HepG2 (cell line): ENCODE measurements around the gene FABP1. TPM values are rescaled to one million over a fixed set of nuclear protein-coding genes. Genes with fewer than 3 reads are reported as not detected.

Source experiments
- DRAP1 ChIP-seq: IDR thresholded peaks from 2 replicates; pipeline ENCODE4 v1.6.1; 2016; ENCODE audit warnings: missing genetic modification reagents, missing compliant biosample characterization
- EZH2 ChIP-seq: conservative IDR thresholded peaks from 2 replicates; pipeline ENCODE4 v1.6.1; 2012; ENCODE audit warnings: mild to moderate bottlenecking, low read depth, low read length, moderate library complexity
- GABPB1 ChIP-seq: IDR thresholded peaks from 2 replicates; pipeline ENCODE4 v1.6.1; 2016; ENCODE audit warnings: mild to moderate bottlenecking, missing genetic modification reagents, moderate library complexity, missing compliant biosample characterization
- HMG20A ChIP-seq: IDR thresholded peaks from 2 replicates; pipeline ENCODE4 v1.6.1; 2016; ENCODE audit warnings: borderline replicate concordance
- HNF4A ChIP-seq: sonication (generic); formaldehyde crosslinking; IDR thresholded peaks from 2 replicates; pipeline ENCODE4 v1.4.0; 2020; ENCODE audit warnings: missing genetic modification reagents
- ISL2 ChIP-seq: sonication (generic); formaldehyde crosslinking; IDR thresholded peaks from 2 replicates; pipeline ENCODE4 v1.5.0; 2020; ENCODE audit warnings: missing genetic modification reagents
- MATR3 ChIP-seq: sonication (generic); formaldehyde crosslinking; IDR thresholded peaks from 2 replicates; pipeline ENCODE4 v1.4.0; 2020; ENCODE audit warnings: missing genetic modification reagents
- MYPOP ChIP-seq: sonication (generic); formaldehyde crosslinking; IDR thresholded peaks from 2 replicates; pipeline ENCODE4 v1.8.1; 2023; ENCODE audit warnings: mild to moderate bottlenecking, moderate library complexity, missing genetic modification reagents
- NR2F2 ChIP-seq: IDR thresholded peaks from 2 replicates; pipeline ENCODE4 v1.6.1; 2012; ENCODE audit warnings: low read depth, inconsistent platforms, borderline replicate concordance
- PATZ1 ChIP-seq: sonication (generic); formaldehyde crosslinking; IDR thresholded peaks from 2 replicates; pipeline ENCODE4 v1.4.0; 2020; ENCODE audit warnings: missing genetic modification reagents
- PAX8 ChIP-seq: sonication (generic); formaldehyde crosslinking; IDR thresholded peaks from 2 replicates; pipeline ENCODE4 v1.8.0; 2022; ENCODE audit warnings: mild to moderate bottlenecking, missing genetic modification reagents, borderline replicate concordance
- PBX2 ChIP-seq: IDR thresholded peaks from 2 replicates; pipeline ENCODE4 v1.6.1; 2016; ENCODE audit warnings: control low read depth
- SRSF1 ChIP-seq: fragments of 200-400 bp; formaldehyde crosslinking; optimal IDR thresholded peaks from 2 replicates; pipeline ENCODE3; 2017; ENCODE audit warnings: mild to moderate bottlenecking, low read depth, low read length, moderate library complexity
- TBX2 ChIP-seq: sonication (generic); formaldehyde crosslinking; IDR thresholded peaks from 2 replicates; pipeline ENCODE4 v1.5.0; 2020; ENCODE audit warnings: missing genetic modification reagents, mild to moderate bottlenecking, borderline replicate concordance
- TGIF2 ChIP-seq: IDR thresholded peaks from 2 replicates; pipeline ENCODE4 v1.6.1; 2016; ENCODE audit warnings: control low read depth, missing compliant biosample characterization
- THRA ChIP-seq: sonication (generic); formaldehyde crosslinking; IDR thresholded peaks from 2 replicates; pipeline ENCODE4 v1.4.0; 2020; ENCODE audit warnings: missing genetic modification reagents, borderline replicate concordance
- TRIM22 ChIP-seq: fragments of 450-650 bp; IDR thresholded peaks from 2 replicates; pipeline ENCODE4 v1.6.1; 2017
- ZNF331 ChIP-seq: sonication (generic); formaldehyde crosslinking; IDR thresholded peaks from 2 replicates; pipeline ENCODE4 v1.4.0; 2020; ENCODE audit warnings: missing genetic modification reagents
- ZNF629 ChIP-seq: sonication (generic); formaldehyde crosslinking; conservative IDR thresholded peaks from 2 replicates; pipeline ENCODE4 v1.5.0; 2020; ENCODE audit warnings: missing genetic modification reagents
- polyA plus RNA-seq, 8 experiments: library from polyadenylated mRNA; depleted of rRNA in 3 of 8; stranded (reverse) in 7 of 8; unstranded in 1 of 8; fragments of >200 nt; fragmentation: Illumina TruSeq in 4 of 8; extraction: Trizol in 4 of 8; gene quantifications; 2 replicates each; pipeline versions ENCODE4 v1.2.1 to v1.2.3, GENCODE V29; 2011 to 2016; ENCODE audit warnings: low read depth in 4 of 8, missing spikeins in 1 of 8, mixed read lengths in 1 of 8; ENCODE audit not compliant: insufficient read depth in 1 of 8
- total RNA-seq, 5 experiments: library from RNA; depleted of rRNA; stranded (reverse); fragments of >200 nt; fragmentation: Illumina TruSeq; extraction: Trizol; gene quantifications; 2 replicates each; pipeline ENCODE4 v1.2.3, GENCODE V29; 2016; ENCODE audit warnings: low read depth in 1 of 5
- TF ChIP-seq, protein P1 (sequence below): sonication (generic); formaldehyde crosslinking; IDR thresholded peaks from 2 replicates; pipeline ENCODE4 v1.9.0; 2021; ENCODE audit warnings: missing genetic modification reagents, mild to moderate bottlenecking, borderline replicate concordance
- TF ChIP-seq, protein P2 (sequence below): IDR thresholded peaks from 2 replicates; pipeline ENCODE4 v1.6.1; 2012; ENCODE audit warnings: low read depth, low read length, improper control_type of control experiment

Gene FABP1
- total and polyA plus RNA-seq, 2 of the 13 experiments (the other 11 are each of a cell fraction or from before 2014, with no cell fraction given) = 644 to 1,608 TPM

GRCh38 chr2:88136817-88137216, 9.0 kb upstream of the FABP1 start (continued):
- TF ChIP-seq MYPOP (CRISPR knock-in tag) (no peak), ZNF629 (CRISPR knock-in tag) (no peak), ZNF331 (CRISPR knock-in tag) (peak; percentile 91), SRSF1 (no peak), GABPB1 (CRISPR knock-in tag) (no peak), HNF4A (no peak), TRIM22 (no peak), PBX2 (no peak), DRAP1 (peak; percentile 61; the same call in 1 of the 2 replicates), TBX2 (peak; percentile 70), THRA (peak; percentile 81), MATR3 (CRISPR knock-in tag) (no peak), NR2F2 (no peak), PAX8 (CRISPR knock-in tag) (no peak), TGIF2 (peak; percentile 89), EZH2 (no peak), ISL2 (CRISPR knock-in tag) (peak; percentile 49; the same call in 1 of the 2 replicates), HMG20A (peak; percentile 71; the same call in 1 of the 2 replicates), PATZ1 (peak; percentile 65; the same call in 1 of the 2 replicates)
- TF ChIP-seq, protein P1, sequence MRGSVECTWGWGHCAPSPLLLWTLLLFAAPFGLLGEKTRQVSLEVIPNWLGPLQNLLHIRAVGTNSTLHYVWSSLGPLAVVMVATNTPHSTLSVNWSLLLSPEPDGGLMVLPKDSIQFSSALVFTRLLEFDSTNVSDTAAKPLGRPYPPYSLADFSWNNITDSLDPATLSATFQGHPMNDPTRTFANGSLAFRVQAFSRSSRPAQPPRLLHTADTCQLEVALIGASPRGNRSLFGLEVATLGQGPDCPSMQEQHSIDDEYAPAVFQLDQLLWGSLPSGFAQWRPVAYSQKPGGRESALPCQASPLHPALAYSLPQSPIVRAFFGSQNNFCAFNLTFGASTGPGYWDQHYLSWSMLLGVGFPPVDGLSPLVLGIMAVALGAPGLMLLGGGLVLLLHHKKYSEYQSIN (CRISPR knock-in tag) = no peak
- TF ChIP-seq, protein P2, sequence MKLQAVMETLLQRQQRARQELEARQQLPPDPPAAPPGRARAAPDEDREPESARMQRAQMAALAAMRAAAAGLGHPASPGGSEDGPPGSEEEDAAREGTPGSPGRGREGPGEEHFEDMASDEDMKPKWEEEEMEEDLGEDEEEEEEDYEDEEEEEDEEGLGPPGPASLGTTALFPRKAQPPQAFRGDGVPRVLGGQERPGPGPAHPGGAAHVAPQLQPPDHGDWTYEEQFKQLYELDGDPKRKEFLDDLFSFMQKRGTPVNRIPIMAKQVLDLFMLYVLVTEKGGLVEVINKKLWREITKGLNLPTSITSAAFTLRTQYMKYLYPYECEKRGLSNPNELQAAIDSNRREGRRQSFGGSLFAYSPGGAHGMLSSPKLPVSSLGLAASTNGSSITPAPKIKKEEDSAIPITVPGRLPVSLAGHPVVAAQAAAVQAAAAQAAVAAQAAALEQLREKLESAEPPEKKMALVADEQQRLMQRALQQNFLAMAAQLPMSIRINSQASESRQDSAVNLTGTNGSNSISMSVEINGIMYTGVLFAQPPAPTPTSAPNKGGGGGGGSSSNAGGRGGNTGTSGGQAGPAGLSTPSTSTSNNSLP = 0 out of 2 replicates have a peak, but pooled peaks have one; percentile 25
